ENCODE measurements around the gene CES4A.
"Not testable (repeated sequence)": the region's sequence is repeated elsewhere in the genome, so short reads cannot be mapped to it uniquely, and the experiment has no call there.

Gene CES4A

DNA sequence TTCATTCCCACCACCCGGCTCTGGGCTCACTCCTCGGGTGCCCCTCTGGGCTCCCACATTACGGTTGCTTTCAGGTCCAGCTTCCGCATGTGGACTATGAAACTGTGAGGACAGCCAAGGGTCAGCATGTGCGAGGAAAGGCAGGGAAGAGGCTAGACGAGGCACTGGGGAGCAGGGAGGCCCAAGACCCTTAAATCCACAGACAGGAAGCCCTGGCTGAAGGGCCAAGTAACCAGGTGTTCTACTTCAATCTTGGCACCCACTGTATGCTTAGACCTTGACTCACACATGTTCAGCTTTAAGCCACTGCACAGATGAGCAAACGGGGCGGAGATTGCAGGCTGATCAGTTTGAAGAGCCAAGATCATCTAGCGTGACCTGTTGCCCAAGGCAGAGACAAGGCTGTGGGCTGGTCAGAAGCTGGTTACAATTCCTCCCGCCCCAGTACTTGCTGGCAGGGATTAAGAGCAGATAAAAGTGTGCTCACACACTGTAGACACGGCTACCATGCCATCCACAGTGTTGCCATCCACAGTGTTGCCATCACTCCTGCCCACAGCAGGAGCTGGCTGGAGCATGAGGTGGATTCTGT is at the start of gene CES4A:
CES4A (plus strand) TSS at position 393 of the 592 bp plus-strand sequence; CDS start at position 577, 184 bp downstream.
- no peak for DNase-seq

DNA sequence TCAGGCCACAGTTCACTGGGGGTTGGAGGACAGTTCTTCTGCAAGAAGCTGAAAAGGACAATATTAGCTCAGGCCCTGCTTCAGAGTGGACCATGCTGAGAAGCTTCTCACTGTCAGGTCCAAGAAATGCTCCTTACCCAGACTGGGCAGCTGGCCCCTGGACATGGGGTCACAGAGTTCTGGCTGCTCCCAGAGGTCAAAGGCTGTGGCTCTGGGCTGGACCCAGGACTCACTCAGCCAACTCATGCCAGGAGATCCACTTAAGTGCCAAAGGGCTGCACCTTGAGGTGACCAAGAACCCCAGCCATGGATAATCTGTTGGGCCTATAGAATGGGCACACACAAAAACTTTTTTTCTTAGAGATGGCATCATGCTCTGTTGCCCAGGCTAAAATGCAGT is 49.0 kb upstream of the CES4A start:
- no peak for DNase-seq

DNA sequence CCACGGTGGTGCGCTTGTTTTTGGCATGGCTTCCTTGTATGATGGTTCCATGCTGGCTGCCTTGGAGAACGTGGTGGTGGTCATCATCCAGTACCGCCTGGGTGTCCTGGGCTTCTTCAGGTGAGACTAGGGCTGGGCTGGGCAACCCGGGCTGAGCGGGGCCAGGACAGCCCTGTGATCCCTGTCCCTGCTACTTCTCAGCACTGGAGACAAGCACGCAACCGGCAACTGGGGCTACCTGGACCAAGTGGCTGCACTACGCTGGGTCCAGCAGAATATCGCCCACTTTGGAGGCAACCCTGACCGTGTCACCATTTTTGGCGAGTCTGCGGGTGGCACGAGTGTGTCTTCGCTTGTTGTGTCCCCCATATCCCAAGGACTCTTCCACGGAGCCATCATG is 48.2 kb upstream of the CES4A start:
- DNase-seq = no peak

DNA sequence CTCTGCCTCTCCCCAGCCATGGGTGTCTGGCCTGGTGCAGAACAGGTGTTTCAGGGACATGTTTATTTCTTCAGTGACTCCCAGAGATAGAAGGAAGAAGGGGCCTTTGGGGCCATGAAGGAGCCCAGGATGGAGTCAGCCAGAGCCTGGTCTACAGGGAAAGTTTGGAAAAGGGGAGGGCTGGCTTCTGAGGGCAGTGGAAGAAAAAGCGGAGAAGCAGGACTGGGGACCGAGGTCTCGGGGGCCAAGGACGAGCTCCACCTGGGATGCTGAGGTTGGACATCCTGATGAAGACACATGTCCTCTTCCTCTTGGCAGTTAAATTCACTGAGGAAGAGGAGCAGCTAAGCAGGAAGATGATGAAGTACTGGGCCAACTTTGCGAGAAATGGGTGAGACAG is 45.4 kb upstream of the CES4A start:
- DNase-seq = no peak

DNA sequence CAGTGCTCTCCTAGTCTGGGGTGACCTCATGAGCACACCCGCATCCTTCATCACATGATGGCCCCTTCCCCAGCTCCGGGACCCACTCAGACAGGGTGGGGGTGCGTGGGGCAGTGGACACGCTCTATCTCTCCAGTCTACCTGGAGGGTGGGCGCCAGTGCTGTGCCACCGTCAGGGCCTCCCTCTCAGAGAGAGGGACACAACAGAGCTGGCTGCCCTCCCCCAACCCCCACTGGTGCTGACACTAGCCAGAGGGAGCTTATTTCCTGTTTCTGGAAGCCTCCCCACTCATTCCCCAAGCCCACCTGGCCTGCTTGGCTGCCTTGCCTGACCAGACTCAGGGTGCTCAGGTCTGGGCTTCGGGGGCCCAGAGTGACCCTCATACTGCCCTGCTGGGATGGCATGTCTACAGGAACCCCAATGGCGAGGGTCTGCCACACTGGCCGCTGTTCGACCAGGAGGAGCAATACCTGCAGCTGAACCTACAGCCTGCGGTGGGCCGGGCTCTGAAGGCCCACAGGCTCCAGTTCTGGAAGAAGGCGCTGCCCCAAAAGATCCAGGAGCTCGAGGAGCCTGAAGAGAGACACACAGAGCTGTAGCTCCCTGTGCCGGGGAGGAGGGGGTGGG is 44.8 kb upstream of the CES4A start:
- DNase-seq = no peak

DNA sequence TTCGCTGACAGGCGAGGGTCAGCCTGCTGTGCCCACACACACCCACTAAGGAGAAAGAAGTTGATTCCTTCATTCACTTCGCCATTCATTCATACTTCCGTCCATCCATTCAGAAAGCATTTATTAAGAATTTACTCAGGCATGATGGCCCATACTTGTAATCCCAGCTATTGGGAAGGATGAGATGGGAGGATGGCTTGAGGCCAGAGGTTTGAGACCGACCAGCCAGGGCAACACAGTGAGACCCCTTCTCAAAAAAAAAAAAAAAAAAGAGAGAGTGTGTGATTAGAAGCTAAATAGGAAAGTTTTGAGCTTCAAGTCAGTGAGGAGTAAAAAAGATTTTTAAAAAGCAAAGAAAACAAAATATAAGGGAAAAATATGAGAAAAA is 44.3 kb upstream of the CES4A start:
- DNase-seq = no peak

DNA sequence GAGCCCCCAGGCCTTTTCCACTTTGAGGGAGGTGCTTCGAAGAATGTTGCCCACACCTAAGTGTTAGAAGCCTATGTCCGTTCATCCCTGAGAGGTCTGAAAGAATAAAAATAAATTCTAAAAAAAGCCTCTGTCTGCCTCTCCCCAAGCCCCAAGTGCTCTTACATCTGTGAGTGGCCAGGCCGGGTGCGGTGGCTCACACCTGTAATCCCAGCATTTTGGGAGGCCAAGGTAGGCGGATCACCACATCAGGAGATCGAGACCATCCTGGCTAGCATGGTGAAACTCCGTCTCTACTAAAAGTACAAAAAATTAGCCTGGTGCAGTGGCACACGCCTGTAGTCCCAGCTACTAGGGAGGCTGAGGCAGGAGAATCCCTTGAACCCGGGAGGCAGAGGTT is 43.4 kb upstream of the CES4A start:
- not testable (repeated sequence) for DNase-seq

DNA sequence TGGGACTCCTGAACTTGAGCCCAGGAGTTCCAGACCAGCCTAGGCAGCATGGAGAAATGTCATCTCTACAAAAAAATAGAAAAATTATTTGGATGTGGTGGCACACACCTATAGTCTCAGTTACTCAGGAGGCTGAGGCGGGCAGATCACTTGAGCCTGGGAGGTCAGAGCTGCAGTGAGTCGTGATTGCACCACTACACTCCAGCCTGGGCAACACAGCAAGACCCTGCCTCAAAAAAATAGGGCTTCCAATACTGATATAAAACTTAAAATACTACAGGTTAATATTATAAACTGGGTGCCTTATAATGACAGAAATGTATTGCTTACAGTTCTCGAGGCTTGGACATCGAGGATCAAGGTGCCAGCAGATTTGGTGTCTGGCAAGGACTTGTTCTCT is 42.5 kb upstream of the CES4A start:
- DNase-seq = no peak

DNA sequence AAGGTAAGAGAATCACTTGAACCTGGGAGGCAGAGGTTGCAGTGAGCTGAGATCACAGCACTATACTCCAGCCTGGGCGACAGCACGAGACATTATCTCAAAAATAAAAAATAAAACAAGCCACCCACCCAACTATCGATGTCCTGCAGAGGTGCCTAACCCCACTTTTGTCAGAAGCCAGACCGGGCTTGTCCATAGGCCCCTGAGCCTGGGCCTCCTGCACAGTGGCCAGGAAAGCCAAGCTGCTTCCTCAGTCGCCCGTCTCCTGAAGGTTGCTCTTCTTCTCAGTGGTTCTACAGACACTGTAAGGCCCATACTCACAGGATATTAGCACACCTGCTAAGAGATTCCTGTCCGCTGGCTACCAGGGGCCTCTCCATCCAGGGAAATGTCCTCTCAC is 41.8 kb upstream of the CES4A start:
- DNase-seq = no peak

DNA sequence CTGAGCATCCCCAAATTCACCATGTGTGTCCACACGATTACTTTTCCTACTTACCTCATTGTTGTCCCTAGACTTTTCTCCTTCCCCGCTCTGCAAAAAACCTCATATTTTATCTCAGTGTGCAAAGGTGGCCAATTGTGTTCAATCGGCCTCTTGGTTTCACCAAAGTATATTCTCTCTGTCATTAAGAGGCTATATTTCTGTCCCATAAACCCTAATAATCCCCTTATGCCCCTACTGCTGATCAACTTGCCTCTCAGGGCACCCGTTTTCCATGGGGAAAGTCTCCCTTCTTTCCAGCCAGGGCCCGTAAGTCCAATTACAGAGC is 41.5 kb upstream of the CES4A start:
- DNase-seq = no peak

DNA sequence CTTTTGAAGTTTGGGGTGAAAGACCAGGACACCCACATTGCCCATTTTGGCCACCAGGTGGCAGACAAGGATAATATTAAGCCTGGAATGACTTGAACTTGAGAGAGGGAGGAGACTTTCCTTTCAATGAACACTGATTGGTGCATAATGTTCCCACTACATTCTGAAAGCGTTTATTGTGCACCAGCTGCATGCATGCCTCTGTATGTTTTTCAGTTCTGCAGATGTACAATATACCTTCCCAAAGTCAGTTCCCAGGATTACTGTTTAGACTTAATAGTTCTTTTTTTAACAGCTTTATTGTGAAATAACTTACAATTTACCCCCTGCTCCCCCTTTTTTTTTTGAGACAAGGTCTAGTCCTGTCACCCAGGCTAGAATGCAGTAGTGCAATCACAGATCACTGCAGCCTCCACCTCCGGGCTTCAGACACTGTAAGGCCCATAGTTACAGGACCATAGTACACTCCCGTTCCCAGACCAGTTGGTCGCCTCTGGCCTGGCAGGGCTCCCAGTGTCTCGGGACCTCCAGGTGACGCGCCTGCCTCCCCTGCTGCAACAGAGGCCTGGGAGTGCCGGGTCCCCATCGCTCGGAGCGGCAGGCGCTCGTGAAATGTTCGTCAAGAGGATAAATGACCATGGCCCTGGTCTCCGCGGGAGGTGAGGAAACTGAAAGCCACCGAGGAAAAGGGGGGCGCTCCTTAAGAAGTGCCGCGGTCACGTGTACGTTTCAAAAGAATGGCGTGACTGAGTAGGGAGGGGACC is 40.9 kb upstream of the CES4A start:
- DNase-seq = peak; percentile 75 to 90

DNA sequence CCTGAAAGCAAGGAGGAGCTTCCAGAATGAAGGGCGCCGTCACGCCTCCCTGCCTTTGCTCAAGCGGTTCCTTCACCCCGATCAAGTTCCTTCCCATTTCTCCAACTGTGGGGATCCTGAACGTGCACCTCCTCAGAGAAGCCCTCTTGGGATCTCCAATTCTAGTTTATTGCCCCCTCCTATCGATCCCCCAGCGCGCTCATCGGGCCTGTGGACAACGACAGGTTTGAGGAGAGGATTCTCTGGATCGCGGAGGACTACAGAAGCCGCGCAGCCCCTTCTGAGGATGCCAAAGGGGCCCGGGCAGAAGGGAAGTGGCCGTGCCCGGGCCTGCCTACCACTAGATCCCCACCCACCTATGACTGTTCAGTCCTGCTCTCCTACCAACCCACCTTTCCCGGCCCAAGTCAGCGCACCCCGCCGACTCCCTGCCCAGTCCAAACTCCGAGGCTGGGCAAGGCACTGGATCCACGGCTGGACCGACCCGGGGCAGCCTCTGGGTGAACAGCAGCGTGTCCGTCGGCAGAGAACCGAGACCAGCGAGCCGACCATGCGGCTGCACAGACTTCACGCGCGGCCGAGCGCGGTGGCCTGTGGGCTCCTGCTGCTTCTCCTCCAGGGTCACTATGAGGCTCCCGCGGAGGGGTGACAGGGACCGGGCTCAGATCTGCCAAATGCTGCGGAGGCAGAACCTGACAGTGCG is 40.1 kb upstream of the CES4A start:
- no peak for DNase-seq

DNA sequence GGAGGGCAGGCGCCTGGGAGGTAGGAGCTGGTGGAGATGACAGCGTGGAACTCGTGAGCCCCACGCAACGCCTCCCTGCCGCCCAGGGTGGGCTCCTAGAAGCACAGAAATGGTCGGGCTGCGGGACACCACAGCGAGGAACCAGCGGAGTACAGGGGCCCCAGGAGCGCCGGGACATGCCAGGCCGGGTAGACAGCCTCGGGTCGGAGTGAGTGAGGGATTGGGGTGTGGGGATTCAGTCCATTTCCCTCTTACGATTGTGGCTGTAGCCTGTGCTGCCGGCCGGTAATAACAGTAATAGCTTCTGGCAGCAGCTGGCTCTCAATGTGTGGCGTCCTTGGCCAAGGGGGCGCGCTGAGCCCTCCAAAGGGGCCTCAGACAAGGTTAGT is 39.6 kb upstream of the CES4A start:
- no peak for DNase-seq

DNA sequence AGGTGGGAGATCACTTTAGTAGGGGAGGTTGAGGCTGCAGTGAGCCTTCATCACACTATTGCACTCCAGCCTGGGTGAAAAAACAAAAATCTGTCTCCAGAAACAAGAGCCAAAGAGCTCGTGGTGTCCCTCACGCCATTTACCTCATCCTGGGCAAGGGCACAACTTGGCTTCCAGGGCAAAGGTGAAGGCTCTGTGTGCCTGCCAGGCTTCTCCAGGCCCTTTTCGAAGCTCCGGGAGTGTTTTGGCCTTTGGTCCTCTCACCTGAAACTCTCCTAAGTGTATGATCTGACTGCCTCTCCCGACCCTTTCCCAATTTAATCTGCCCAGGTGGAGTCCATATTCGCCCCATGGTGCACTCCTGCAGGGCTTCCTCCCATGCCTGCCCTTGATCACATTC is 38.9 kb upstream of the CES4A start:
- no peak for DNase-seq

DNA sequence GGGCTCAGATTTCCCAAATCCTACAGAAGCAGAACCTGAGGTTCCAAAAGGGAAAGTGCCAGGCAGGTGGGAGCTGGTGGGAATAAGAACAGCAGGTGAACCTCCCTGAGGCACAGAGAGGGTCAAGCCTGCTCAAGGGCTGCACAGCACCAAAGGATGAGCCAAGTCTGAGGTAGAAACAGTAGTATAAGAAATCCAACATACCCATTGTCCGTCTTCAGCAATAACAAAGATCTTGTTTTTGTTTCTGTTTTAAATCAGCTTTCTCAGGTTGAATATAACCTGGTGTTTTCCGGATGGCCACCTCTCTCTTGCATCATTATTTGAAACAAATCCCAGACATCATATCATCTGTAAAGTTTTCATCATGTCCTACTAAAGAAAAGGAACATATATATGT is 38.0 kb upstream of the CES4A start:
- DNase-seq = no peak

DNA sequence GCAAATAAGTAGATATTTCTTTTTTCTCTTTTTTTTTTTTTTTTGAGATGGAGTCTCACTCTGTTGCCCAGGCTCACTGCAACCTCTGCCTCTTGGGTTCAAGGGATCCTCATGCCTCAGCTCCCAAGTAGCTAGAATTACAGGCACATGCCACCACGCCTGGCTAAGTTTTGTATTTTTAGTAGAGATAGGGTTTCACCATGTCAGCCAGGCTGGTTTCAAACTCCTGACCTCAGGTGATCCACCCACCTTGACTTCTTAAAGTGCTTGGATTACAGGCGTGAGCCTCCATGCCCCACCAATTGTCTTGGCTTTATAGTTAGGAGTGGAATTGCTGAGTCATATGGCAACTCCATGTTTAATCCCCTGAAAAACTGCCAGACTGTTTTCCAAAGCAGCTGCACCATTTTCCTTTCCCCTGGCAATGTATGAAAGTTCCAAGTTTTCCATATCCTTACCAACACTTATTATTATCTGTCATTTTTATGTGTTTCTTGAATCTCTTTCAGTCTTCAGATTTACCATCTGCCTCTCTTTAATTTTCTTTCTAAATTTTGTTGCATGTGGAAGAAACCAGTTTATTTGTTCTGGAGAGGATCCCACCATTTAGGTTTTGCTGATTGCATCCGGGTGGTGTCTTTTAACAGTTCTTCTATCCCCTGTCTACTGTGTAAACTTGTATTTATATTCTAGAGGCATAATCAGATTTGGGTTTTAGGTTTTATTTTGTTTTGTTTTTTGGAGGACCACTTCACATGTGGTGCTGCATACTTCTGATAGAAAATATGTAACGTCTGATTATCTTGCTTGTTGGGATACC is 37.2 kb upstream of the CES4A start:
- DNase-seq = no peak

DNA sequence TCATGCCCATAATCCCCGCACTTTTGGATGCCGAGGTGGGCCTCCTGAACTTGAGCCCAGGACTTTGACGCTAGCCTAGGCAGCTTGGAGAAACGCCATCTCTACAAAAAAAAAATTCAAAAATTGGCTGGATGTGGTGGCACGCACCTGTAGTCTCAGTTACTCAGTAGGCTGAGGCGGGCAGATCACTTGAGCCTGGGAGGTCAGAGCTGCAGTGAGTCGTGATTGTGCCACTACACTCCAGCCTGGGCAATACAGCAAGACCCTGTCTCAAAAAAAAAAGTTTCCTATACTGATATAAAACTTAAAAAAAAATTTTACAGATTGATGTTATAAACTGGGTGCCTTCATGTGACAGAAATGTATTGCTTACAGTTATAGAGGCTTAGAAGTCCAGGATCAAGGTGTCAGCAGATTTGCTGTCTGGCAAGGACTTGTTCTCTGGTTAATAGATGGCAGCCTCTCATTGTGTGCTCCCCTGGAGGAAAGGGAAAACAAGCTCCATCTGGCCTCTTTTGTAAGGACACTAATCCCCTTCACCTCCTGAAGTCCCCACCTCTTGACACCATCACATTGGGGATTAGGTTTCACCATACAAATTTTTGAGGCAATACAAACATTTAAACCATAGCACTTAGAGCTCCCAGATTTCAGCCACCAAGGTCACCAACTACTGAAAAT is 35.8 kb upstream of the CES4A start:
- DNase-seq = no peak

DNA sequence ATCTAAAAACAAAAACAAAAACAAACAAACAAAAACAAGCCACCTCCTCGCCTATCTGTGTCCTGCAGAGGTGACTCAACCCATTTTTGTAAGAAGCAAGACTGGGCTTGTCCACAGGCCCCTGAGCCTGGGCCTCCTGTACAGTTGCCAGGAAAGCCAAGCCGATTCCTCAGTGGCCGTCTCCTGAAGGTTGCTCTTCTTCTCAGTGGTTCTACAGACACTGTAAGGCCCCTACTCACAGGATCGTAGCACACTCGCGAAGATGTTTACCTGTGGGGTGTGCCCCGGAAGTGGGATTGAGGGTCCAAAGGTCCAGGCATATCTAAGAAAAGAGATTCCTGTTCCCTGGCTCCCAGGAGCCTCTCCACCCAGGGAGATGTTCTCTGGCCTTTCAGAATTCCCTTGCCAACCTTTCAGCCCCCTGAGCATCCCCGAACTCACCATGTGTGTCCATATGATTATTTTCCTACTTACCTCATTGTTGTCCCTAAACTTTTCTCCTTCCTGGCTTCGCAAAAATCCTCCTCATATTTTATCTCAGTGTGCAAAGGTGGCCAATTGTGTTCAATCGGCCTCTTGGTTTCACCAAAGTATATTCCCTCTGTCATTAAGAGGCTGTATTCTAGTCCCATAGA is 34.8 kb upstream of the CES4A start:
- no peak for DNase-seq

DNA sequence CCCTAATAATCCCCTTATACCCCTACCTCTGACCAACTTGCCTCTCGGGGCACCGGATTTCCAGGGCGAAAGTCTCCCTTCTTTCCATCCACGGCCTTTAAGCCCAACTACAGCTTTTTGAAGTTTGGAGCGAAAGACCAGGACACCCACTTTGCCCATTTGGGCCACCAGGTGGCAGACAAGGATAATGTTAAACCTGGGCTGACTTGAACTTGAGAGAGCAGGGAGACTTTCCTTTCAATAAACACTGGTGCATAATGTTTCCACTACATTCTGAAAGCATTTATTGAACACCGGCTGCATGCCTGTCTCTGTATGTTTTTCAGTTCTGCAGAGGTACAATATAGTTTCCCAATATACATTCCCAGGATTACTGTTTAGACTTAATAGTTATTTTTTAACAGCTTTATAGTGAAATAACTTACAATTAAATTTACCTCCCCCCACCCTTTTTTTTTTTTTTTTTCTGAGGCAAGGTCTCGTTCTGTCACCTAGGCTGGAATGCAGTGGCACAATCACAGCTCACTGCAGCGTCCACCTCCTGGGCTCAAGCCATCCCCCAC is 34.2 kb upstream of the CES4A start:
- peak; percentile 63 to 79 for DNase-seq

DNA sequence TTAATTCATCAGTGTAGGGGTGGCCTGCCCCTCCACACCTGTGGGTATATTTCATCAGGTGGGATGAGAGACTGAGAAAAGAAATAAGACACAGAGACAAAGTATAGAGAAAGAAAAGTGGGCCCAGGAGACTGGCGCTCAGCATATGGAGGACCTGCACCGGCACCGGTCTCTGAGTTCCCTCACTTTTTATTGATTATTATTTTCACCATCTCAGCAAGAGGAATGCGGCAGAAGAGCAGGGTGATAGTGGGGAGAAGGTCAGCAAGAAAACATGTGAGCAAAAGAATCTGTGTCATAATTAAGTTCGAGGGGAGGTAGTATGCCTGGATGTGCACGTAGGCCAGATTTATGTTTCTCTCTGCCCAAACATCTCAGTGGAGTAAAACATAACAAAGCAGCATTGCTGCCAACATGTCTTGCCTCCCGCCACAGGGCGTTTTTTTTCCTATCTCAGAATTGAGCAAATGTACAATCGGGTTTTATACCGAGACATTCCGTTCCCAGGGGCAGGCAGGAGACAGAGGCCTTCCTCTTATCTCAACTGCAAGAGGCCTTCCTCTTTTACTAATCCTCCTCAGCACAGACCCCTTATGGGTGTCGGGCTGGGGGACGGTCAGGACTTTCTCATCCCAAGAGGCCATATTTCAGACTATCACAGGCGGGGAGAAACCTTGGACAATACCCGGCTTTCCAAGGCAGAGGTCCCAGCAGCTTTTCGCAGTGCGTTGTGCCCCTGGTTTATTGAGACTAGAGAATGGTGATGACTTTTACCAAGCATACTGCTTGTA is 32.8 kb upstream of the CES4A start:
- DNase-seq = not testable (repeated sequence)

DNA sequence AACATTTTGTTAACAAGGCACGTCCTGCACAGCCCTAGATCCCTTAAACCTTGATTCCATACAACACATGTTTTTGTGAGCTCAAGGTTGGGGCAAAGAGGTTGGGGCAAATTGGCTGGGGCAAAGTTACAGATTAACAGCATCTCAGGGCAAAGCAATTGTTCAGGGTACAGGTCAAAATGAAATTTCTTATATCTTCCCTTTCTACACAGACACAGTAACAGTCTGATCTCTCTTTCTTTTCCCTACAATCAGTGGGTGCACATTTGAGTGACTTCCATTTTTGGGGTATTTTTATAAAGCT is 32.3 kb upstream of the CES4A start:
- not testable (repeated sequence) for DNase-seq
